NCI-H2171 (cell line): ENCODE data around the gene USP17L12.
"Not testable (repeated sequence)": the region's sequence is repeated elsewhere in the genome, so short reads cannot be mapped to it uniquely, and the experiment has no call there.

Experiments used
- DNase-seq: peaks from one replicate; lab custom pipeline; 2025; lab: John Stamatoyannopoulos, UW

The USP17L12 gene

GRCh38 chr4:9219852-9220251, at the start of gene USP17L12:
TSS of gene USP17L12 (plus strand) at chr4:9220152. CDS start at chr4:9220152, 0 bp downstream.
- DNase-seq: not testable (repeated sequence)

GRCh38 chr4:9210357-9210756, 9.6 kb upstream of the USP17L12 start, which contains the start of gene USP17L10:
TSS of gene USP17L10 (plus strand) at chr4:9210657. CDS start at chr4:9210657, 0 bp downstream.
- not testable (repeated sequence) for DNase-seq

GRCh38 chr4:9214701-9215100, 5.3 kb upstream of the USP17L12 start:
- not testable (repeated sequence) for DNase-seq

GRCh38 chr4:9215105-9215504, 4.8 kb upstream of the USP17L12 start, which contains the start of gene USP17L11:
TSS of gene USP17L11 (plus strand) at chr4:9215405. CDS start at chr4:9215405, 0 bp downstream.
- not testable (repeated sequence) for DNase-seq

- DNase-seq: not testable (repeated sequence)
Measured at GRCh38 chr4:9224596-9224995, 4.6 kb downstream of the USP17L12 start, which contains the start of gene USP17L13. TSS of gene USP17L13 (plus strand) at chr4:9224896. CDS start at chr4:9224896, 0 bp downstream.

- not testable (repeated sequence) for DNase-seq
Measured at GRCh38 chr4:9230249-9230648, 10.3 kb downstream of the USP17L12 start.

GRCh38 chr4:9234085-9234484, 14.1 kb downstream of the USP17L12 start, which contains the start of gene USP17L15:
TSS of gene USP17L15 (plus strand) at chr4:9234385. CDS start at chr4:9234385, 0 bp downstream.
- DNase-seq: not testable (repeated sequence)

- not testable (repeated sequence) for DNase-seq
Measured at GRCh38 chr4:9238461-9238860, 18.5 kb downstream of the USP17L12 start.

GRCh38 chr4:9243579-9243978, 23.6 kb downstream of the USP17L12 start, which contains the start of gene USP17L17:
TSS of gene USP17L17 (plus strand) at chr4:9243879. CDS start at chr4:9243879, 0 bp downstream.
- DNase-seq: not testable (repeated sequence)

- not testable (repeated sequence) for DNase-seq
Measured at GRCh38 chr4:9247953-9248680, 28.2 kb downstream of the USP17L12 start, which contains the start of gene USP17L18. TSS of gene USP17L18 (plus strand) at chr4:9248630. CDS start at chr4:9248630, 0 bp downstream.

- DNase-seq: not testable (repeated sequence)
Measured at GRCh38 chr4:9253078-9253477, 33.1 kb downstream of the USP17L12 start, which contains the start of gene USP17L19. TSS of gene USP17L19 (plus strand) at chr4:9253378. CDS start at chr4:9253378, 0 bp downstream.

- not testable (repeated sequence) for DNase-seq
Measured at GRCh38 chr4:9257824-9258223, 37.9 kb downstream of the USP17L12 start, which contains the start of gene USP17L20. TSS of gene USP17L20 (plus strand) at chr4:9258124. CDS start at chr4:9258124, 0 bp downstream.

GRCh38 chr4:9262572-9262971, 42.6 kb downstream of the USP17L12 start, which contains the start of gene USP17L21:
TSS of gene USP17L21 (plus strand) at chr4:9262872. CDS start at chr4:9262872, 0 bp downstream.
- DNase-seq: not testable (repeated sequence)

- DNase-seq: not testable (repeated sequence)
Measured at GRCh38 chr4:9267319-9267718, 47.4 kb downstream of the USP17L12 start, which contains the start of gene USP17L22. TSS of gene USP17L22 (plus strand) at chr4:9267619. CDS start at chr4:9267619, 0 bp downstream.
